ENCODE measurements around the gene IL36B. TPM values are rescaled to one million over a fixed set of nuclear protein-coding genes. Genes with fewer than 3 reads are reported as not detected.

The IL36B gene
- total RNA-seq, 2 donors from 2014 or later, result not detected

GRCh38 chr2:113015042-113015441 is 37.6 kb downstream of the IL36B start:
- no peak overlapping the region for H3K27ac ChIP-seq
- H3K36me3 ChIP-seq (replicated peaks in 1 of 2; ENCODE audit: insufficient read depth in 1 of 2, low read depth in 2 of 2), result no peaks in the 10 kb centered on the region
- 45 to 69% methylated on average over 1 of the region's 1 CpG for WGBS, 2 donors
- ATAC-seq, result no peak
- H3K9me3 ChIP-seq, result no peaks in the 10 kb centered on the region
- H3K4me1 ChIP-seq, result no peaks in the 10 kb centered on the region
- DNase-seq, result no peak
- no peak for TF ChIP-seq CTCF (IDR thresholded peaks at IDR 0.05)
- TF ChIP-seq POLR2A (IDR thresholded peaks at IDR 0.05), result no peak
- H3K4me3 ChIP-seq, result no peak overlapping the region
- H3K27me3 ChIP-seq, result no peaks in the 10 kb centered on the region
- intact Hi-C loops (cut with DNase I), result no loop called here

GRCh38 chr2:113014067-113014466 is 38.6 kb downstream of the IL36B start:
- Histone ChIP-seq H3K27ac (no peak overlapping the region), H3K4me1 (no peaks in the 10 kb centered on the region), H3K27me3 (no peaks in the 10 kb centered on the region), H3K36me3 (replicated peaks in 1 of 2; ENCODE audit: insufficient read depth in 1 of 2, low read depth in 2 of 2) (no peaks in the 10 kb centered on the region), H3K4me3 (no peak overlapping the region), H3K9me3 (no peaks in the 10 kb centered on the region)
- intact Hi-C loops (cut with DNase I), result no loop called here
- no peak for DNase-seq
- TF ChIP-seq POLR2A (IDR thresholded peaks at IDR 0.05) (no peak), CTCF (IDR thresholded peaks at IDR 0.05) (no peak)
- 95 to 97% methylated on average over 2 of the region's 2 CpGs for WGBS, 2 donors
- no peak for ATAC-seq

DNA sequence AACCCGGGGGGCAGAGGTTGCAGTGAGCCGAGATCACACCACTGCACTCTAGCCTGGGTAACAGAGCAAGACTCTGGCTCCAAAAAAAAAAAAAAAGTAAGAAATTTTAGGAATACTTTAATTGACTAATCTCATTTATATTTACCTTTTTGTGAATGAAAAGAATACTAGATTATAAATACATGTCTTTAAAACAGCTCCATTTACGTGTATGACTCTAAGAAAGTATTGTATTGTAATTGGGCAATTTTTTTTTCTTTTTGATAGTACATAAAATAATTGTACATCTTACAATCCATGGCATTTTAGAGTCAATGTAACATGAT is 39.4 kb downstream of the IL36B start:
- no peak for TF ChIP-seq POLR2A (IDR thresholded peaks at IDR 0.05)
- TF ChIP-seq CTCF (IDR thresholded peaks at IDR 0.05), result no peak
- Histone ChIP-seq H3K27ac (no peak overlapping the region), H3K27me3 (no peaks in the 10 kb centered on the region), H3K4me3 (no peak overlapping the region), H3K4me1 (no peaks in the 10 kb centered on the region), H3K36me3 (replicated peaks in 1 of 2; ENCODE audit: insufficient read depth in 1 of 2, low read depth in 2 of 2) (no peaks in the 10 kb centered on the region), H3K9me3 (no peaks in the 10 kb centered on the region)
- WGBS, 2 donors, result 60 to 66% methylated on average over 3 of the region's 3 CpGs
- intact Hi-C loops (cut with DNase I), result no loop called here
- DNase-seq (no peak), ATAC-seq (no peak)

- H3K9me3 ChIP-seq, result no peaks in the 10 kb centered on the region
- H3K36me3 ChIP-seq (replicated peaks in 1 of 2; ENCODE audit: insufficient read depth in 1 of 2, low read depth in 2 of 2), result no peaks in the 10 kb centered on the region
- H3K27me3 ChIP-seq, result no peaks in the 10 kb centered on the region
- H3K27ac ChIP-seq, result no peak overlapping the region
- no peak for DNase-seq
- no peak for ATAC-seq
- no peaks in the 10 kb centered on the region for H3K4me1 ChIP-seq
- intact Hi-C loops (cut with DNase I), result no loop called here
- TF ChIP-seq CTCF (IDR thresholded peaks at IDR 0.05) (no peak), POLR2A (IDR thresholded peaks at IDR 0.05) (no peak)
- no peak overlapping the region for H3K4me3 ChIP-seq
- WGBS, 2 donors, result 66% methylated on average over 8 of the region's 8 CpGs
Measured at GRCh38 chr2:113012436-113013335, 40.0 kb downstream of the IL36B start.

- Histone ChIP-seq H3K36me3 (replicated peaks in 1 of 2; ENCODE audit: insufficient read depth in 1 of 2, low read depth in 2 of 2) (no peaks in the 10 kb centered on the region), H3K4me3 (no peak overlapping the region), H3K9me3 (no peaks in the 10 kb centered on the region), H3K27me3 (no peaks in the 10 kb centered on the region), H3K4me1 (no peaks in the 10 kb centered on the region), H3K27ac (no peak overlapping the region)
- TF ChIP-seq POLR2A (IDR thresholded peaks at IDR 0.05), result no peak
- no peak for TF ChIP-seq CTCF (IDR thresholded peaks at IDR 0.05)
- DNase-seq, result no peak
- ATAC-seq, result no peak
- intact Hi-C loops (cut with DNase I), result no loop called here
- 93 to 94% methylated on average over 1 of the region's 1 CpG for WGBS, 2 donors
Measured at GRCh38 chr2:113011108-113011507, 41.6 kb downstream of the IL36B start.

Measured in body of pancreas (tissue), 4 donors.